Ishikawa (cell line): ENCODE measurements around the gene TM4SF5.

Experiments
- CEBPB ChIP-seq: IDR thresholded peaks from 2 replicates; pipeline ENCODE4 v1.6.1; 2012
- CREB1 ChIP-seq: IDR thresholded peaks from 2 replicates; pipeline ENCODE4 v1.6.1; 2012; ENCODE audit warnings: low read depth
- EGR1 ChIP-seq: IDR thresholded peaks from 2 replicates; pipeline ENCODE4 v1.6.1; 2012
- EP300 ChIP-seq: IDR thresholded peaks from 2 replicates; pipeline ENCODE4 v1.6.1; 2012; ENCODE audit warnings: borderline replicate concordance
- FOXM1 ChIP-seq: IDR thresholded peaks from 2 replicates; pipeline ENCODE4 v1.6.1; 2012; ENCODE audit warnings: low read depth, borderline replicate concordance
- MAX ChIP-seq: IDR thresholded peaks from 2 replicates; pipeline ENCODE4 v1.6.1; 2012
- NFIC ChIP-seq: IDR thresholded peaks from 2 replicates; pipeline ENCODE4 v1.6.1; 2012
- REST ChIP-seq: IDR thresholded peaks from 2 replicates; pipeline ENCODE4 v1.6.1; 2012; ENCODE audit warnings: low read depth, mild to moderate bottlenecking
- TAF1 ChIP-seq: IDR thresholded peaks from 2 replicates; pipeline ENCODE4 v1.6.1; 2012; ENCODE audit warnings: low read depth, mild to moderate bottlenecking
- YY1 ChIP-seq: IDR thresholded peaks from 2 replicates; pipeline ENCODE4 v1.6.1; 2012; ENCODE audit warnings: low read depth
- ZBTB7A ChIP-seq: IDR thresholded peaks from 2 replicates; pipeline ENCODE4 v1.6.1; 2012; ENCODE audit warnings: low read depth

- TF ChIP-seq ZBTB7A (no peak), EP300 (no peak), MAX (peak; percentile 71; the same call in 1 of the 2 replicates), YY1 (peak; percentile 70), CREB1 (no peak), TAF1 (no peak), REST (no peak), CEBPB (no peak), NFIC (no peak), FOXM1 (no peak), EGR1 (peak; percentile 89)
Observed at GRCh38 chr17:4739122-4740024, 32.3 kb upstream of the TM4SF5 start, which contains the start of the genes CXCL16 and ZMYND15.
